ENCODE results near the gene SYCE3.
"Not testable (repeated sequence)": the region's sequence is repeated elsewhere in the genome, so short reads cannot be mapped to it uniquely, and the experiment has no call there.

SYCE3 gene

GRCh38 chr22:50548040-50548920, 14.4 kb downstream of the SYCE3 start:
- no peak for FAIRE-seq

- no peak for FAIRE-seq
Observed at GRCh38 chr22:50547263-50547985, 15.3 kb downstream of the SYCE3 start.

- FAIRE-seq: no peak
Observed at GRCh38 chr22:50546326-50547262, 16.1 kb downstream of the SYCE3 start.

DNA sequence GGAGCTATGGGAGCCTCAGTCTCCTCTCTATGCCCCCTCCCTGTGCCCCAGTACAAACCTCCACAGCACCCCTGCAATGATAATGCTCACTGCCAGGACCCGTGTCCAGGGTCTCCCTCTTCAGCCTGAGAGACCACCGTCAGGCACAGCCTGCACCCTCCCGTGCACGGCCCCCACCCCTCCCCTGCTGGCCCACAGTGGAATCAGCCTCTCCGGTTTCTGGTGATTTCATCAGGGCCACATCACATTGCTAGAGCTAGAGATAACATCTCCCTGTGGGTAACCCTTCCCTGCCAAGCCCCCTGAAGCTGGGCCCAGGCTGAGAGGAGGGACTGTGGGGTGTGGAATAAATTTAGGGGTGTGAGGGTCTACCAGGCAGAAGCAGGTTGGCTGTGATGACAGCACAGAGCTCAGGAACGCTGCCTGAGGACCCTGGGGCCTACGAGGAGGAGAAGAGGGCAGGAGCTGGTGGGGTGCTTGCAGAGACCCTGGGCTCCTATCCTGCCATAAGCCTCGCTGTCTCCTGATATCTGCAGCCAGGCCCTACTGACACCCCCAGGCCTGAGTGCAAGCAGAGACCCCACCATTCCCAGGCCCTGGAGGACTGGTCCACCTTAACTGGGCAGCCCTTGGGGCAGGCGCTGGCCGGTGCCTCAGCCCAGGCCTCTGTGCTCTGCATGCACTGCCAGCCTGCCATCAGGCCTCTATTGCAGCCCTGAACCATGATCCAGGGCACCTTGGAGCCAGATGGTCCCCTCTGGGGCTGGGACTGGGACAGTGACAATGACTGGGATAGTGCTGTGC, 17.0 kb downstream of the SYCE3 start, which contains the start of gene KLHDC7B:
Gene KLHDC7B, plus strand, starts transcription at position 378 of the 804 bp plus-strand sequence. Its CDS starts 345 bp downstream, at position 723.
- FAIRE-seq: no peak

DNA sequence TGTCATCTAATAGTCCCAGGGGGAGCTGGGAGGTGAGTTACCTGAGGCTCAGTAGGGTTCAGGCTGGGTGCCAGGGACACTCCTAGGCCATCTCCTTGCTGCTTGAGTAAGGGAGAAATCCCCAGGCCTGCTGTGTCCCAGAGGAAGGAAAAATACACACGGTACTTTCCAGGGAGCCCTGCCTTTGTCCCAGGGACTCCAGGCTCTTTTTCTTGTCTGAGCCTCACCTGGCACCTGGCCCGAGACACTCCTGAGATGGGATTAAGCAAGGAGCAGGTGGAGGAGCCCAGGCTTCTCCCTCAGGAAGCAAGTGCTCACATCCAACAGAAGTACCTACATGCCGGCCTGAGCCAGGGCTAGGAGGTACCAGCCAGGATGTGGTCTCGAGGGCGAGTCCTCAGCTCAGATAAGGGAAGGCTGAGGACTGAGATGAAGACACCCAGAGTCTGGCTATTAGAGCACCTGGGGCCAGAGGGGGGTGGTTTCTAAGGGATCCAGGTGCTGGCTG, 17.9 kb downstream of the SYCE3 start:
- no peak for FAIRE-seq

- FAIRE-seq: no peak
Observed at GRCh38 chr22:50544078-50544745, 18.5 kb downstream of the SYCE3 start.

GRCh38 chr22:50542416-50542927, 20.2 kb downstream of the SYCE3 start:
- FAIRE-seq: no peak

DNA sequence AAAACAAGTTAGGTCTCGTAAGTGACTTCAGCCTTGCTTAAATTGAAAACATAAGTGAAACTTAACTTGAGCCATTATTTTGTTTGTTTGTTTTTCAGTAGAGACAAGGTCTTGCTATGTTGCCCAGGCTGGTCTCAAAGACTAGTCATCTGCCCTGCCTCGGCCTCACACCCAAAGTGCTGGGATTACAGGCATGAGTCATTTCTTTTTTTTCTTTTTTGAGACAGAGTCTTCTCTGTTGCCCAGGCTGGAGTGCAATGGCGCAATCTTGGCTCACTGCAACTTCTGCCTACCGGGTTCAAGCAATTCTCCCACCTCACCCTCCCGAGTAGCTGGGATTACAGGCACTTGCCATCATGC, 21.1 kb downstream of the SYCE3 start:
- not testable (repeated sequence) for FAIRE-seq

DNA sequence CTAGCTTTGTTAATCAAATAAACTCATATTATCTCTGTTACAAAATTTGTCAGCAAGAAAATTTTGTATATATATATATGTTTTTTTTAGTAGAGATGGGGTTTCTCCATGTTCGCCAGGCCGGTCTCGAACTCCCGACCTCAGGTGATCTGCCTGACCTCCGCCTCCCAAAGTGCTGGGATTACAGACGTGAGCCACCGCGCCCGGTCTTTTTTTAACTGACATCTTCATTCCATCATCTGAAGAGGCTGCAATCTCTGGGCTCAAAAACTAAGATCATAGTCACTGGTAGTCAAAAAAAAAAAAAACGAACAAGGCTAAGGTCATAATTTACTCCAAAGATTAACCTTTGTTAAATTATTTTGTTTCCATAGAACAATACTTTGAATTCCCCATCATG, 22.3 kb downstream of the SYCE3 start:
- FAIRE-seq: no peak

DNA sequence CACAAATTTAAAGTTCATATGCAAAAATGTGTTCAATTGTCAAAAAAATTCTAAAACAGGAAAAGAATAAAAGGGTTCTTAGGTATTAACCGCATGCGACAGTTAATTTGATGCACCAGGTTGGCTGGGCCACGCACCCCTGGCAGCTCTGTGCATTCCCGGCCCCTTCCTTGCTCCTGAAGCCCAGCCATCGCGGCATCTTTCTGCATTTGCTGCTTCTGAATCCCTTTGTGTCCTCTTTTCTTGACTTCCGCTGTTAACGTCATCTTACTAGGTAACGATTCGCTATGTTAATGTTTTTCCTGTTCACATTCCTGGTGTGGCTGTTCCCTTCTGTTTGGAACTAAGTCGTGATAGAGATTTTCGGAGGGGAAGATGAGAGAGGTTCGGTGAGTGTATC, 25.0 kb downstream of the SYCE3 start:
- no peak for FAIRE-seq

DNA sequence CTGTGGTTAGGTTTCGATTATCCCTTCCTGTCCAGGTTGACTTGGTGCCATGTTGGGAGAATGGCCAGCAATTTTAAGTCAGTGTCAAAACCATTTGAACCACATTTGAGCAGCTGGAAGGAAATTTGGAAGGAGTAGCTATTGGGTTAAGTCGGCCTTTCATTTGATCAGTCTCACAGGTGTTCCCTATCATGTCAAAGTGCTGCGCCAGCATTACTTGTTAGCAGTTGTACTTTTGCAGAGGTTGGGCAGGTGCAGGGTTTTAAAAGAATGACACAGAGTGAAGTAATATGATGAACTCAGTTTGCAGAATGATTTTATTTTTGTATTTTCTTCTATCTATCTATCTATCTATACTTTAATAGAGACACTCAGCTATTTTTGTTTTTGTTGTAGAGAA, 26.5 kb downstream of the SYCE3 start:
- FAIRE-seq: no peak

- no peak for FAIRE-seq
Observed at GRCh38 chr22:50535113-50535512, 27.6 kb downstream of the SYCE3 start.

GRCh38 chr22:50533856-50534711, 28.6 kb downstream of the SYCE3 start:
- FAIRE-seq: not testable (repeated sequence)

DNA sequence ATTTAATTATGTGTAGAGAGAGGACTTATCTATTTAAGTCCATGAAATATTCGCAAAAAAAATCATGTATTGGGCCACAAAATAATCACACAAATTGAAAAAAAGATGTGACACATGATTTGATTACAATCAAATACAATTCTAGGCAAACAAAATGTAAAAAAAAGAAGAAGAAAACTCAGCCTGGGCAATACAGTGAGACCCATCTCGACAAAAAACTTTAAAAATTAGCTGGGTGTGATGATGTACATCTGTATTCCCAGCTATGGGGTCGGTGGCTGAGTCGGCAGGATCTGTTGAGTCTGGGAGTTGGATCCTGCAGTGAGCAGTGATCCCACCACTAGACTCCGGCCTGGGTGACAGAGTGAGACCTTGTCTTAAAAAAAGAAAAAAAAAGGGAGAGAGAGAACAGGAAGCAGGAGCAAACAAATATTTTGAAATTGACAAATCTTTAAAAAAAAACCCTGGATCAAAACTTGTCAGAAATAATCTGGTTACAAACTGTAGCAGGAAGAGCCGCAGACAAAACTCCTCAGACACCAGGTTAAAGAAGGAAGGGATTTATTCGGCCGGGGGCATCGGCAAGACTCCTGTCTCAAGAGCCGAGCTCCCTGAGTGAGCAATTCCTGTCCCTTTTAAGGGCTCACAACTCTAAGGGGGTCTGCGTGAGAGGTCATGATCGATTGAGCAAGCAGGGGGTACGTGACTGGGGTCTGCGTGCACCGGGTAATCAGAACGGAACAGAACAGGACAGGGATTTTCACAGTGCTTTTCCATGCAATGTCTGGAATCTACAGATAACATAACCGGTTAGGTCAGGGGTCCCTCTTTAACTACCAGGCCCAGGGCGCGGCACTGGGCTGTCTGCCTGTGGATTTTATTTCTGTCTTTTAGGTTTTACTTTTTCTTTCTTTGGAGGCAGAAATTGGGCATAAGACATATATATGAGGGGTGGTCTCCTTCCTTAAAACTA, 29.6 kb downstream of the SYCE3 start:
- FAIRE-seq: no peak

- FAIRE-seq: no peak
Observed at GRCh38 chr22:50531962-50532674, 30.6 kb downstream of the SYCE3 start.

GRCh38 chr22:50531546-50531961, 31.2 kb downstream of the SYCE3 start:
- FAIRE-seq: no peak

GRCh38 chr22:50530877-50531545, 31.7 kb downstream of the SYCE3 start:
- no peak for FAIRE-seq

DNA sequence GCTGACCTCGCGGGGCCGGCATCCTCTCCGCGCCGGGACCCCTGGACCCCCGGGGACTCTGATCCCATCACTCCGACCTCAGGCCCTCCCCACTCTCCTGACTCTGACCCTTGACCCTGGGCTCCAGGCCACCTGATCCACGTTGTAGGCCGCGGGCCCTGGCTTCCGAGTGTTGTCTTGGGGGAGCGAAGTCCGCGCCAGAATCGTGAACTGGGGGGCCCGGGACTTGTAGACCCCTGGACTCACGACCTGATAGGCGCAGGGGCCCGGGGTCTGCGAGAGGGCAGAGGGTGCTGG, 32.2 kb downstream of the SYCE3 start:
- no peak for FAIRE-seq
